ENCODE data around the gene ZIK1. TPM values are rescaled to one million over a fixed set of nuclear protein-coding genes. Genes with fewer than 3 reads are reported as not detected.

Gene ZIK1
- total RNA-seq, 3 donors from 2014 or later: 2.2 to 8.9 (median 6.9) TPM

DNA sequence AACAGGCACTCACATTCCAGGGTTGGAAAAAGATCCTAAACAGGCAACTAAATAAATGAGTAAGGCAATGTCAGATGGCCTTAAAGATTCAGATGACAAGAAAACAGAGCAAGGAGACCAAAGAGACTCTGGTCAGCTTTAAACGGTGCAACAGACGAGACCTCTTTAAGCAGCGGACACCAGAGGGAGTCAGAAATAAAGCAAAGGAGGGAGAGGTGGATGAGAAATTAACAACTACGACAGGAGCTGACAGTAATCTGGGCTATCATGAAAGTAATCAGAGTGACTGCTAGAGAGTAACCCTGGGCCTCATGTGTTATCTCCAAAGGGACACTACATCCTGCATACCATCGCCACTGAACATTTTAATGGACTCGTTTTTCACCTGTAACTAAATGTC lies 25.4 kb upstream of the ZIK1 start:
- no peak for DNase-seq (ENCODE audit: low spot score in 2 of 2)
- H3K4me3 ChIP-seq: peak overlapping the region; percentile 93 to 99 (median 95)
- H3K4me1 ChIP-seq: peaks cover 0 to 9% of the 10 kb centered on the region in 2 donors
- H3K27ac ChIP-seq: no peak overlapping the region
- peaks cover 38 to 45% of the 10 kb centered on the region in 2 donors for H3K9me3 ChIP-seq
- H3K27me3 ChIP-seq: no peaks in the 10 kb centered on the region
- intact Hi-C loops (cut with DNase I; ENCODE audit: low total_unique reads): no loop called here
- H3K36me3 ChIP-seq: peaks cover 13% of the 10 kb centered on the region
- TF ChIP-seq, protein P1, sequence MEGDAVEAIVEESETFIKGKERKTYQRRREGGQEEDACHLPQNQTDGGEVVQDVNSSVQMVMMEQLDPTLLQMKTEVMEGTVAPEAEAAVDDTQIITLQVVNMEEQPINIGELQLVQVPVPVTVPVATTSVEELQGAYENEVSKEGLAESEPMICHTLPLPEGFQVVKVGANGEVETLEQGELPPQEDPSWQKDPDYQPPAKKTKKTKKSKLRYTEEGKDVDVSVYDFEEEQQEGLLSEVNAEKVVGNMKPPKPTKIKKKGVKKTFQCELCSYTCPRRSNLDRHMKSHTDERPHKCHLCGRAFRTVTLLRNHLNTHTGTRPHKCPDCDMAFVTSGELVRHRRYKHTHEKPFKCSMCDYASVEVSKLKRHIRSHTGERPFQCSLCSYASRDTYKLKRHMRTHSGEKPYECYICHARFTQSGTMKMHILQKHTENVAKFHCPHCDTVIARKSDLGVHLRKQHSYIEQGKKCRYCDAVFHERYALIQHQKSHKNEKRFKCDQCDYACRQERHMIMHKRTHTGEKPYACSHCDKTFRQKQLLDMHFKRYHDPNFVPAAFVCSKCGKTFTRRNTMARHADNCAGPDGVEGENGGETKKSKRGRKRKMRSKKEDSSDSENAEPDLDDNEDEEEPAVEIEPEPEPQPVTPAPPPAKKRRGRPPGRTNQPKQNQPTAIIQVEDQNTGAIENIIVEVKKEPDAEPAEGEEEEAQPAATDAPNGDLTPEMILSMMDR (IDR thresholded peaks at IDR 0.05): no peak
- no peak for TF ChIP-seq POLR2A (IDR thresholded peaks at IDR 0.05)
- no peak for TF ChIP-seq POLR2AphosphoS5 (IDR thresholded peaks at IDR 0.05)

DNA sequence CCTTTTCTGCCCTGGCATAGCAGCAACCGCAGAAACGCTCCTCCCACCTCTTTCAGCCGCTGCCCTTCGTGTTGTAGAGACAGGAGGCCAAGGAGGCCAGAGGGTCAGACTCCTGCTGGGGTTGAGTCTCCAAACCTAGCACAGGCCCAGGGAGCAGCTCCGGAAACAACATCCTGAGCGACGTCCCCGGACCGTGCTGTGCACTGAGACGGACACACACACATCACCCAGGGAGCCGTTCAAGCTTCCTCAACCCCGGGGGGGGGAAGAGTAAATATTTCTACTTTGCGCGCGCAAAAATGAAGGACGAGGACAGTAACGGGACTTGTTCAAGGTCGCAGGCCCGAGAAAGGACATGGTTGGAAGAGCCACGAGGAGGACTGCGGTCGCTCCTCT lies 24.9 kb upstream of the ZIK1 start:
- TF ChIP-seq POLR2A (IDR thresholded peaks at IDR 0.05) (no peak), POLR2AphosphoS5 (IDR thresholded peaks at IDR 0.05) (no peak)
- TF ChIP-seq, protein P1 (IDR thresholded peaks at IDR 0.05): no peak
- Histone ChIP-seq H3K36me3 (peaks cover 13% of the 10 kb centered on the region), H3K9me3 (peaks cover 38 to 43% of the 10 kb centered on the region in 2 donors), H3K4me1 (peaks cover 0 to 9% of the 10 kb centered on the region in 2 donors), H3K27me3 (no peaks in the 10 kb centered on the region), H3K4me3 (peak overlapping the region; percentile 93 to 99 (median 95)), H3K27ac (peak overlapping the region; percentile 77 to 85)
- intact Hi-C loops (cut with DNase I; ENCODE audit: low total_unique reads): no loop called here
- no peak for DNase-seq (ENCODE audit: low spot score in 2 of 2)

DNA sequence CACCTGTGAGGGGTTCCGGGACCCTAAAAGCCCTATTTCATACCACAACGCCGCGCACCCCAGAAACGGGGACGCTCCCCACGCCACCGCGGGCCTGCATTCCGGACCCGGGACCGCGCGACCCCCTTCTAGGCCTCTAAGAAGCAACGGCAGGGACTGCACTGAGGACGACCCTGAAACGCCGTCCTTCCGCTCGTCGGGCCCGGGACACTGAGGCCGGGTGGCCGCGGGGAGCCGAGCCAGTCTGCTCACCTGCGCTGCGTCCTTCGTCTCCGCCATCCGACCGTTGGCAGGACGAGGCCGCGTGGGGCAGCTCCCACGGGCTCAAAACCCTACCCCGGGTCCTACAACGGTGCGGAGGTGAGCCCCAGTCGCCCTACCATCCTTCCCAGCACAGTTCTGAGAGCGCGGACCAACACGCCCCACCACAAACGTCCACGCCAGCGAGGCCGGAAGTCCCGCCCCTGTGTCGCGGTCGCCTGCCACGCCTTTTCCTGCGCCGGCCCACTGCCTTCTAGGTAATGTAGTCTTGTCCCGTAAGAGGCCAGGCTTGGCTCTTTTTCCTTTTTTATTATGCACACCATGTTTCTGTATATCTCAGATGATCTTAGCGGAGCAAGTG lies 24.4 kb upstream of the ZIK1 start, which contains the start of gene ZNF550:
TSS of gene ZNF550 (minus strand) at position 460 of the 622 bp plus-strand sequence. CDS start at position 279, 181 bp downstream.
- Histone ChIP-seq H3K9me3 (peaks cover 38 to 43% of the 10 kb centered on the region in 2 donors), H3K27ac (peak within 1 kb of the TSS; percentile 77 to 85), H3K27me3 (no peaks in the 10 kb centered on the region), H3K4me1 (peaks cover 0 to 9% of the 10 kb centered on the region in 2 donors), H3K36me3 (peaks cover 13% of the 10 kb centered on the region), H3K4me3 (peak within 1 kb of the TSS; percentile 93 to 99 (median 95))
- DNase-seq (ENCODE audit: low spot score in 2 of 2): peak; percentile 88
- TF ChIP-seq POLR2AphosphoS5 (IDR thresholded peaks at IDR 0.05): peak; percentile 38 to 83 (median 66)
- TF ChIP-seq, protein P1 (IDR thresholded peaks at IDR 0.05): no peak
- TF ChIP-seq POLR2A (IDR thresholded peaks at IDR 0.05): peak; percentile 19
- intact Hi-C loops (cut with DNase I; ENCODE audit: low total_unique reads): no loop called here

DNA sequence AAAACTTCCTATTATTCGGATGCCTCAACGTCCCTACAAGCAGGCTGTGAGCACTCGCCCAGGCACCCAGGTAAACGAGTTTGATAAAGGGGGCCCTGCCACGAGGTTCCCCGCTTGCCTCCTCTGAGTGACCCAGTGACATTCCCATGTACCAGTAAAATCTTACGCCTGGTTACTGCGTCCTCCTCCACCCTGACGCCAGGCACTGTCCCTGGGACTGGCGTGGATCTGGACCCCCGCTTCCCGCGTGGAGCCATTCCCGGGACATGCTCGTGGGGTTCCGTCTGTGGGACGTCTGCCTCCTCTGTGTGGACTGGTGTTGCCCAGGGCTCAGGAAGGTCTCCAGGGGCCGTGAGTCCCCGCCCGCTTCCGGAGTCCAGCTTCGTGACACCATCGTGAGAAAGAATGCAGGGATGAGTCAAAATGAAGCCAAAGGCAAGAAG lies 23.9 kb upstream of the ZIK1 start:
- intact Hi-C loops (cut with DNase I; ENCODE audit: low total_unique reads): no loop called here
- Histone ChIP-seq H3K9me3 (peaks cover 38 to 43% of the 10 kb centered on the region in 2 donors), H3K4me3 (peak overlapping the region; percentile 93 to 99 (median 95)), H3K27ac (peak overlapping the region; percentile 77 to 85), H3K27me3 (no peaks in the 10 kb centered on the region), H3K4me1 (peaks cover 0 to 9% of the 10 kb centered on the region in 2 donors), H3K36me3 (peaks cover 11% of the 10 kb centered on the region)
- DNase-seq (ENCODE audit: low spot score in 2 of 2): peak in 1 of 2 donors; percentile 17
- TF ChIP-seq POLR2A (IDR thresholded peaks at IDR 0.05) (no peak), POLR2AphosphoS5 (IDR thresholded peaks at IDR 0.05) (no peak)
- TF ChIP-seq, protein P1 (IDR thresholded peaks at IDR 0.05): no peak

DNA sequence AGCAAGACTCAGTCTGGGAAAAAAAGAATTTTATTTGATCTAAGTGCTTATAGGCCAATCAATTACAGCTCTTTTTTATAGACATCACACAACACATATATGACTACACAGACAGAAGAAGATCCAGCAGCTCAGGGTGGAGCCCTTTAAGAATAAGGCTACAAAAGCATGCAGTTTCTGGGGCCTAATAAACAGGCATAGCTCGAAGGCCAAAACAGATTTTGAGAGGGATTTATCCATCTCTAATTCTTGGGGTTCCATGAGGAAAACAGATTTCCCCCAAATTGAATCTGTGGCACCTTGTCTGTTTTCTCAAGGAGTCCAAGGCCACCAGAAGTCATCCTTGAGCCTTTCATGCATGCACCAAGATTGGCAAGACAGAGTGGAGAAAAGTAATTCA lies 20.4 kb upstream of the ZIK1 start:
- Histone ChIP-seq H3K9me3 (peaks cover 54 to 58% of the 10 kb centered on the region in 2 donors), H3K4me1 (peaks cover 0 to 4% of the 10 kb centered on the region in 2 donors), H3K27me3 (no peaks in the 10 kb centered on the region), H3K36me3 (no peaks in the 10 kb centered on the region), H3K27ac (no peak overlapping the region), H3K4me3 (no peak overlapping the region)
- TF ChIP-seq, protein P1 (IDR thresholded peaks at IDR 0.05): no peak
- TF ChIP-seq POLR2A (IDR thresholded peaks at IDR 0.05) (no peak), POLR2AphosphoS5 (IDR thresholded peaks at IDR 0.05) (no peak)
- no peak for DNase-seq (ENCODE audit: low spot score in 2 of 2)
- intact Hi-C loops (cut with DNase I; ENCODE audit: low total_unique reads): no loop called here

All from breast epithelium (tissue), 4 donors.